LNCAP (cell line): ENCODE measurements around the gene BCL2.

ENCODE experiments used
- TF ChIP-seq, protein P1 (sequence below): fragments of 450-650 bp; IDR thresholded peaks from 2 replicates; pipeline ENCODE4 v1.5.1; 2017; ENCODE audit warnings: mild to moderate bottlenecking

The BCL2 gene

DNA sequence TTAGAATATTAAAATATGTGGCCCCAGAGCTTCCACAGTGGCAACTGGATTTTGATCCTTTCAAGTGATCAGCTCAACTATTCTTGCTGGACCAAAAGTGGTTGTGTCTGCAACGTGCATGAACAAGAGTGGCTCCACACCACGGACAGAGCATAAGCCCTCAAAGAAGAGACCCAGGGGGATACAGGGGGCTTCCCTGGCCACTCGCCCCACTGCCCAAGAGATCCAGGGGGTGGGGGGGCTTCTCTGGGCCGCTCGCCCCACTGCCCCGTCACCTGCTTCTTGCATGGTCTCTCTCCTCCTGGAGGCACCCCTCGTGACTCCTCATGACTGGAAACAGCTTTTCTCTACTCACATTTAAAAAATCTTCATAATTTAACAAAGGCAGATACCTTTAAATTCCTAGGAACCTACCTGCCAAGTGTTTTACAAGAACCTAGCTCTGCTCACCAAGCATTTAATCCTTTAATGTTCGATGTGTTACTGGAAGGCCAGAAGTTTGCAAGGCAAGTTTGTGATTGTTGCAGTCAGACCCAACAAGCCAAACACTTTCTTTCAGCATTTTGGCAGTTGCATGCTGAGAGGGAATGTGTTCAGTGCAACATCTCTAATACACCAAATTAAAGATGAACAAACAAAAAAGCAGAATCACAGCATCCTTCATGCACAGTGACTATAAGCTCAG lies 174.3 kb downstream of the BCL2 start:
- TF ChIP-seq, protein P1, sequence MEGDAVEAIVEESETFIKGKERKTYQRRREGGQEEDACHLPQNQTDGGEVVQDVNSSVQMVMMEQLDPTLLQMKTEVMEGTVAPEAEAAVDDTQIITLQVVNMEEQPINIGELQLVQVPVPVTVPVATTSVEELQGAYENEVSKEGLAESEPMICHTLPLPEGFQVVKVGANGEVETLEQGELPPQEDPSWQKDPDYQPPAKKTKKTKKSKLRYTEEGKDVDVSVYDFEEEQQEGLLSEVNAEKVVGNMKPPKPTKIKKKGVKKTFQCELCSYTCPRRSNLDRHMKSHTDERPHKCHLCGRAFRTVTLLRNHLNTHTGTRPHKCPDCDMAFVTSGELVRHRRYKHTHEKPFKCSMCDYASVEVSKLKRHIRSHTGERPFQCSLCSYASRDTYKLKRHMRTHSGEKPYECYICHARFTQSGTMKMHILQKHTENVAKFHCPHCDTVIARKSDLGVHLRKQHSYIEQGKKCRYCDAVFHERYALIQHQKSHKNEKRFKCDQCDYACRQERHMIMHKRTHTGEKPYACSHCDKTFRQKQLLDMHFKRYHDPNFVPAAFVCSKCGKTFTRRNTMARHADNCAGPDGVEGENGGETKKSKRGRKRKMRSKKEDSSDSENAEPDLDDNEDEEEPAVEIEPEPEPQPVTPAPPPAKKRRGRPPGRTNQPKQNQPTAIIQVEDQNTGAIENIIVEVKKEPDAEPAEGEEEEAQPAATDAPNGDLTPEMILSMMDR: no peak

DNA sequence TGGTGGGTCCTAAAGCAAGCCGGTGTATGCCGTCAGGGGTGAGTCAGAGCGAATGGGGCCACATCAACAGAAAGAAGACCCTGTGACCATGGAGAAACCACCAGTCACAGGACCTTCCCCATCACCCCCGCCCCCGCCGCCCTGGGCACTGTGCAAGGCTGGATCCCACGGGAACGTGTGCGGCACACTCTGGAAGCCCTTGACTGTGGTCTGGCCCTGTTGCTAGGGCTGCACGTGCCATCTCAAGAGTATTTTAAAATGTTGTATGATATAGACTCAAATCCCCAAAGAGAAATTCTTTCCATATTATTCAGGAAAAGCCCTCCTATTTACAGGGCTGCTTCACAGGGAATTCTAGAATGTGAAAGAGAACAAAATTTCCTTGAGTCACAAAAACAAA lies 174.8 kb downstream of the BCL2 start:
- TF ChIP-seq, protein P1: no peak

DNA sequence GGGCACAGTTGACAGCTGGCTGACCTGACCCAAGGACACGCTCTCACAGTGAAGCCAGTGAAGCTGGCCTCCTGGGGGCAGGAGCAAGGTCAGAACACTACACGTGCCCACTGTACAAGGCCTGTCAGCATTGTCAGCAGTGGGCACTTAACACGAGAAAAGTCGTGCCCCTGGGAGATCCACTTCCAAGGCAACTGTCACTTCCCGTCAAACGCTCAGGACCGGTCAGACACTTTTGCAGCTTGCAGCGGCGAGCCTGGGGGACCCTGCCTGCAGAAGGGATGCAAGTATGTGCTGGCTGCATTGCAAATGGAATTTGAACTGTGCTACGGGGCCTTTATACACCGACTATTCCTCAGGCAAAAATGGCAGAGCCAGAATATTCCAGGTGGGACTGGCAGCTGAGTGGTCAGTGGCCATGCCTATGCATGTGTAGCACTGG lies 176.2 kb downstream of the BCL2 start:
- TF ChIP-seq, protein P1: no peak

DNA sequence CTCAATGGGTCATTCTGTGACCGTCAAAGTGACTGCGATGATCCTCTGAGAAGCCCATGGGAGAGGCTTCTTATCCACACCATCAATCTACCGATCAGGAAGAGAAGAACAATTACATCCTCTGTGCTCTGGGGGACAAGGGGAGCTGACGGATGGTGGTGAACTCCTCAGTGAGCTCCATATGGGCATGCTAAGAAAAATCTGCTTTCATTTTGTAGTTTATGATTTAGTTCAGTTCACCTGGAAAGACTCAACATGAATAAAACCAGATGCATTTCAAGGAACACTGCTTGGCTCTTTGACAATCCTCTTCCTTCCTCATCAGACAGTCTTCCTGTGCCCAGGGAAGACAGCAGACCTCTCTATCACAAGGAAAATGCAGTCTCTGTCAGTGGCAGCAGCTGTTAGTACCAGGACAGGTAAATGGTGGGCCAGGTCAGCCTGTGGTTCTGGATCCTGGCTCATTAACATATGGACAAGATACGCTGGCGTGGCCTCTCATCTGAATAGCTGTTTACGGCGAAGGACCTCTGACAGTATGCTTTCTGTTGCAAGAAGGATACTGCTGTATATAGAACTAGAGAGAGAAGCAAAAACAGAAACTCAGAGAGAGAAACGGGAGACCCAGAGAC lies 176.9 kb downstream of the BCL2 start:
- TF ChIP-seq, protein P1: no peak

DNA sequence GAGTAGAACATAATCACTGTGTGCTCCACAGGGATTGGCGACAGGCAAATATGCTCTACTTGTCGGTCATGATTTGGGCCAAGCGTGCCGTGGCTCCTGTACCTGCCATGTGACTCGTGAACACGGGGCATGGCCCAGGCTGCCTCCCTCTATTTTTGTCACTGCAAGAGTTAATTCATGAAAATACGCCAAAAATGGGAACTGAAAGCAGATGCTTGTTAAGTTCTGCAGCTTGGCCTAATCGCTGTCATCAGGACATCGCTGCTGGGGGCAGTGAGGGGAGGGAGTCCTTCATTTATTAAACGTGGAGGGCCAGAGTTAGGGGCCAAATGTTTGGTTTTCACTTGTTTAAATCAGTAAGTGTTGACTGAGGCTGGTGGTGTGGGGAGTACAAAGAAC lies 177.8 kb downstream of the BCL2 start:
- TF ChIP-seq, protein P1: no peak

DNA sequence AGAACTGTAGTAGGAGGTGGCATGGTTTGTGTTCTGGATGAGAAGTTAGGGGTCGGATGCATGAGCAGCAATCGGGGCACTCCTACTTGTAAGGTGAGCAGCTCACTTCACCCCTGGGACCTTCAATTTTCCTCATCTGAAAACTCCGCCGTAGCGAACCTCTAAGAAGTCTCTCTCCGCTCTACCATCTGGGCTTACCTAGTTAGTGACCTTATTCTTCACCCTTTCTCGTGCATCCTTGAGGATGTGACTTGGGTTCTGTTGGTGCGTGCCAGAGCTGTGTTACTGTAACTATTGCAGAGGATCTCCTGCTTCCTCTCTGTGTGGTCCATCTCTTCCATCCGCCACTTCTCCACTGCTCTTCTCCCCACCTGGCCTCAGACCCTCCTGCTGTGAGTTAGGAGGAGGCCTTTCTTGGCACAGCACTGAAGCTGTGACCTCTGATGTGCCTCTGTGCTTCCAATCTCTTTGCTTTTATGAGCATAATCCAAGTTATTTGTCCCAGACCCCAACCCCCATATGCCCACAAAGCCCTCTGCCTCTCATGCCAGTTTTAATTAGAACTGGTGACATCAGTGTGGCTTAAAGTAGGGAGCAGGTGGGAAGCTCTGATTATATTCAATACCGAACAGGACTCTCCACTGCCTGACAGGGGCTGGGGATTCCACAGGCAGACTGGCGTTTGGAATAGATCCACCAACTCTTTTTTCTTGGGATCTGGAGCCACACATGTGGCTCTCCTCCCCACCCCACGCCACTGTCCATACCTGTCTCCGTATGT lies 178.4 kb downstream of the BCL2 start:
- TF ChIP-seq, protein P1: no peak

DNA sequence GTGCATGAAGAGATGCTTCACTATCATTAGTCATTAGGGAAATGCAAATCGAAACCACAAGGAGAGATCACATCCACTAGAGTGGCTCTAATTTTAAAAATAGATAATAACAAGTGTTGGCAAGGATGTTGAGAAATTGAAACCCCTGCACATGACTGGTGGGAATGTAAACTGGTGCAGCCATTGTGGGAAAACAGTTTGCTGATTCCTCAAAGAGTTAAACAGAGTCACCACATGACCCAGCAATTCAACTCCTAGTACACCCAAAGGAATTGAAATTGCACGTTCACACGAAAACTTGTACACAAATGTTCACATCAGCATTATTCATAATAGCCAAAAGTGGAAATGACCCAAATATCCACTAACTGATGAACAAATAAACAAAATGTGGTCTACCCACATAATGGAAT lies 179.5 kb downstream of the BCL2 start:
- TF ChIP-seq, protein P1: no peak
